Coronary artery (tissue), 2 donors: ENCODE data around the gene PLEKHO2.

Experiments
- DNase-seq: peaks from one replicate; pipeline ENCODE4 v3.0.0-alpha.2; 2017; ENCODE audit warnings: low spot score
- H3K27ac ChIP-seq, 2 donors: fragments of 200-600 bp; sonication (generic); one replicate each; pipeline ENCODE4 v1.5.1; 2016 to 2019
- H3K4me3 ChIP-seq: fragments of 200-600 bp; sonication (generic); 2 replicates; pipeline ENCODE4 v1.5.1; 2016; ENCODE audit warnings: mild to moderate bottlenecking, moderate library complexity
- TF ChIP-seq, protein P1 (sequence below): fragments of 200-600 bp; sonication (generic); IDR thresholded peaks from one replicate; pipeline ENCODE4 v1.5.1; 2019; ENCODE audit warnings: antibody characterized with exemption

Gene PLEKHO2

DNA sequence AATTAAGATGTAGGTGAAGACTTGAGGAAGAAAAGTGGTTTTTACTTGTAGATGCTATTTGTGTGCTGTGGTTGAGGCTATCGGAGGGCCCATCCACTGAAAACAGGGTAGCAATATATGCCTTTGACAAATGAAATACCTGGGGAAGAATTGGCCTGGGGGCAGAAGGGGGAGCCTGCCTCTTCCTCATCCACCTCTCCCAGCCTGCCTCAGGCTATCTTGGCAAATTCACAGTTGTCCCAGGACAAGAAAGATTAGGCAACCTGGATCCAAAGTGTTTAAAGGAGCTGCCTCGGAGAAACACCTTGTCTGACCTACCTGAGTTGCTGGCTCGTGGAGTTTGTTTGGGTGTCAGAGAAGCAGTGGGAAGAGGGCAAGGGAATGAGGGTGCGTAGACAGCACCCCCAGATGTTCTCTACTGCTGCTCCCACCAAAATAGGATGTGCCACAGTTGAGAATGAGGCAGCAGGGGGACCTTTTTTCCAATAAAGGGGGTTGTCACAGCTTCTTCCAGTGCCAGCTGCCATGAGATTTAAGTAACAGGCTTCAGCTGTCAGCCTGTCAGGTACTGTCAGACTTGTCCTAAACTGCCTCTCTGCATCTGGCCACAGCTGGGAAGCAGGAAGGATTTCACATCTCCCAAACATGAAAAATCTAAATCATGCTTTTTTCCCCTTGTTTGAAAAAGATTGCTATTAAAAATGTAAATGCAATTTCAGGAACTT is 9.2 kb downstream of the PLEKHO2 start:
- peak overlapping the region; percentile 36 to 92 for H3K27ac ChIP-seq
- H3K4me3 ChIP-seq, result peak overlapping the region; percentile 33
- DNase-seq, result no peak
- TF ChIP-seq, protein P1, sequence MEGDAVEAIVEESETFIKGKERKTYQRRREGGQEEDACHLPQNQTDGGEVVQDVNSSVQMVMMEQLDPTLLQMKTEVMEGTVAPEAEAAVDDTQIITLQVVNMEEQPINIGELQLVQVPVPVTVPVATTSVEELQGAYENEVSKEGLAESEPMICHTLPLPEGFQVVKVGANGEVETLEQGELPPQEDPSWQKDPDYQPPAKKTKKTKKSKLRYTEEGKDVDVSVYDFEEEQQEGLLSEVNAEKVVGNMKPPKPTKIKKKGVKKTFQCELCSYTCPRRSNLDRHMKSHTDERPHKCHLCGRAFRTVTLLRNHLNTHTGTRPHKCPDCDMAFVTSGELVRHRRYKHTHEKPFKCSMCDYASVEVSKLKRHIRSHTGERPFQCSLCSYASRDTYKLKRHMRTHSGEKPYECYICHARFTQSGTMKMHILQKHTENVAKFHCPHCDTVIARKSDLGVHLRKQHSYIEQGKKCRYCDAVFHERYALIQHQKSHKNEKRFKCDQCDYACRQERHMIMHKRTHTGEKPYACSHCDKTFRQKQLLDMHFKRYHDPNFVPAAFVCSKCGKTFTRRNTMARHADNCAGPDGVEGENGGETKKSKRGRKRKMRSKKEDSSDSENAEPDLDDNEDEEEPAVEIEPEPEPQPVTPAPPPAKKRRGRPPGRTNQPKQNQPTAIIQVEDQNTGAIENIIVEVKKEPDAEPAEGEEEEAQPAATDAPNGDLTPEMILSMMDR, result no peak

DNA sequence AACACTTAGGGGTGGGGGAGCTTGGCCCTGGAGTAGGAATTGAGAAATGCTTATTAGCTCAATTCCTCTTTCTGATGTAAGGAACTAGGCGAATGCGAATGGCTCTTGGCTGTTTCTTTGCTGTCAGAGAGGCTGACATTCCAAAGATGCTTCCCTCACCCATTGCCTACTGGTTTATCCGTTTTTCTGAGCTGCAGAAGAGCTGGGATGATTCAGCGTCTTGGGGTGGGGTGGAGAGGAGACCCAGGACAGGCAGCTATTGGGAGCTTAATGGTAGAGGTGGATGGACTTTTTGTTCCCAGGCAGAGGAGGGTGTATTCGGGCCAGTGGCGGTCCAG is 9.8 kb downstream of the PLEKHO2 start:
- H3K27ac ChIP-seq, result peak overlapping the region in 1 of 2 donors; percentile 92
- no peak for DNase-seq
- TF ChIP-seq, protein P1, result no peak
- H3K4me3 ChIP-seq, result peak overlapping the region; percentile 33

- TF ChIP-seq, protein P1, result no peak
- DNase-seq, result no peak
- H3K27ac ChIP-seq, result peak overlapping the region; percentile 34 to 87
- peak overlapping the region; percentile 17 for H3K4me3 ChIP-seq
Observed at GRCh38 chr15:64854041-64854440, 12.3 kb downstream of the PLEKHO2 start.

DNA sequence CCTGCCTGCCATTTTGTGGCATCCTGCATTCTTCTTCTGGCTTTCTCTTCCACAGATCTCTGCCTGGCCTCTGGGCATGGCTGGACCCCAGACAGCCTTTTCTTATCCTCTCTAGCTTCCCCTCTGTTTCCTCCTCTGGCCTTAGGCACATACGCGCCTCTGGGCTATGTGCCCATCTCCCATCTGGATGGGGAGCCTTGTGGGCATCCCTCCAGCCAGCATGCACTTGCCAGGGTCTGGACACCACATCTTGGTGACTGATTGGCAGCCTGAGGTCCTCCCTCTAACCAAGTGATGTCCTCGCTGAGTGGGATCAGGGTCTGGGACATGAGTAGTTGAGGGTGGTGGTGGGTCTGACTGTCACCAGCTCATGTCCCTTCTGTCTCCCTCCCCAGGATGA is 12.8 kb downstream of the PLEKHO2 start:
- Histone ChIP-seq H3K4me3 (no peak overlapping the region), H3K27ac (peak overlapping the region in 1 of 2 donors; percentile 87)
- TF ChIP-seq, protein P1, result no peak
- DNase-seq, result no peak

- TF ChIP-seq, protein P1, result no peak
- DNase-seq, result no peak
- H3K4me3 ChIP-seq, result no peak overlapping the region
Observed at GRCh38 chr15:64855205-64855975, 13.7 kb downstream of the PLEKHO2 start.

DNA sequence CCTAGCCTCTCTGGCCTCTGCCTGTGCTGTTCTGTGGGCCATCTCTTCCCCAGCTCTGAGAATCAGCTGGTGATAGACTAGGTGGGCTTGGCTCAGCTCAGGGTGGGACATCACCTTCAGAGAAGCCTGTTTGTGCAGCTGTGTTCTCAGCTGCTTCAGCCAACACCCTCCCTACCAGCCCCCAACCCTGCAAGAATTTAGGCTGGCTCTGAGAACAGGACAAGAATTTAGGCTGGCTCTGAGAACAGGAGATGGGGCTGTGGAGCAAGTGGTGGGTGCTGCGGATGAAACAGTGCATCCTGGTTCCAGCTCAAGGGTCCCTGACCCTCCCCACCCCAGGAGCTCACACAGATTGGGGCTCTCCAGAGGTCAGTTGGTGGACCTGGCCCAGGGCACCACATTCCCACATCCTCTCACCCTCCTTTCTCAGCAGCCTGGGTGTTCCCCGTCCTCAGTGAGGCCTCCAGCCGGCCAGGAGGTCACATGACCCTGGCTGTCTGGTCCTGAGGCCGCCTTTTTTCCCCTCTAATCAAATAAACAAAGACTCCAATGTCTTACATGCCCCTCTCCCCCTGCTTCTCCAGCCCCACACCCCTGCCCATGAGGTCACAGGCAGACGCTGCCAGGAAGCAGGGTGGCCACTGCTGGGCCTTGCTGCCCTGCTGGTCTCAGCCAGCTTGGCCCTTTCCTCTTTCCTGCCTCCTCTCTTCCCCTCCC is 14.9 kb downstream of the PLEKHO2 start:
- Histone ChIP-seq H3K27ac (peak overlapping the region; percentile 63 to 87), H3K4me3 (peak overlapping the region; percentile 17)
- TF ChIP-seq, protein P1, result no peak
- no peak for DNase-seq

More at GRCh38 chr15:64855205-64855975, 13.7 kb downstream of the PLEKHO2 start:
- H3K27ac ChIP-seq, result peak overlapping the region; percentile 63 to 87
